ENCODE measurements around the gene KCNIP4.

GRCh38 chr4:20987191-20987590, 961.4 kb downstream of the KCNIP4 start:
- TF ChIP-seq L3MBTL2 (conservative IDR thresholded peaks at IDR 0.05) (no peak), NFRKB (IDR thresholded peaks at IDR 0.05) (no peak), SP1 (IDR thresholded peaks at IDR 0.05) (no peak), BHLHE40 (IDR thresholded peaks at IDR 0.05; ENCODE audit: borderline replicate concordance) (no peak), SUZ12 (IDR thresholded peaks at IDR 0.05) (no peak), FOXA1 (IDR thresholded peaks at IDR 0.05) (no peak), ELF4 (IDR thresholded peaks at IDR 0.05) (no peak), ARNT (IDR thresholded peaks at IDR 0.05) (no peak), FOXM1 (IDR thresholded peaks at IDR 0.05; ENCODE audit: borderline replicate concordance) (no peak), PKNOX1 (IDR thresholded peaks at IDR 0.05) (no peak), ZNF384 (IDR thresholded peaks at IDR 0.05) (no peak), FOXK2 (IDR thresholded peaks at IDR 0.05) (no peak), CTBP1 (IDR thresholded peaks at IDR 0.05; ENCODE audit: borderline replicate concordance) (no peak), HDGF (IDR thresholded peaks at IDR 0.05; ENCODE audit: borderline replicate concordance) (no peak)

Data from HEK293T (cell line).